ENCODE results near the gene GEMIN7.
A peak's percentile ranks its signal among the peaks of the same experiment; 100 is the strongest.

The GEMIN7 gene, protein sequence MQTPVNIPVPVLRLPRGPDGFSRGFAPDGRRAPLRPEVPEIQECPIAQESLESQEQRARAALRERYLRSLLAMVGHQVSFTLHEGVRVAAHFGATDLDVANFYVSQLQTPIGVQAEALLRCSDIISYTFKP

DNA sequence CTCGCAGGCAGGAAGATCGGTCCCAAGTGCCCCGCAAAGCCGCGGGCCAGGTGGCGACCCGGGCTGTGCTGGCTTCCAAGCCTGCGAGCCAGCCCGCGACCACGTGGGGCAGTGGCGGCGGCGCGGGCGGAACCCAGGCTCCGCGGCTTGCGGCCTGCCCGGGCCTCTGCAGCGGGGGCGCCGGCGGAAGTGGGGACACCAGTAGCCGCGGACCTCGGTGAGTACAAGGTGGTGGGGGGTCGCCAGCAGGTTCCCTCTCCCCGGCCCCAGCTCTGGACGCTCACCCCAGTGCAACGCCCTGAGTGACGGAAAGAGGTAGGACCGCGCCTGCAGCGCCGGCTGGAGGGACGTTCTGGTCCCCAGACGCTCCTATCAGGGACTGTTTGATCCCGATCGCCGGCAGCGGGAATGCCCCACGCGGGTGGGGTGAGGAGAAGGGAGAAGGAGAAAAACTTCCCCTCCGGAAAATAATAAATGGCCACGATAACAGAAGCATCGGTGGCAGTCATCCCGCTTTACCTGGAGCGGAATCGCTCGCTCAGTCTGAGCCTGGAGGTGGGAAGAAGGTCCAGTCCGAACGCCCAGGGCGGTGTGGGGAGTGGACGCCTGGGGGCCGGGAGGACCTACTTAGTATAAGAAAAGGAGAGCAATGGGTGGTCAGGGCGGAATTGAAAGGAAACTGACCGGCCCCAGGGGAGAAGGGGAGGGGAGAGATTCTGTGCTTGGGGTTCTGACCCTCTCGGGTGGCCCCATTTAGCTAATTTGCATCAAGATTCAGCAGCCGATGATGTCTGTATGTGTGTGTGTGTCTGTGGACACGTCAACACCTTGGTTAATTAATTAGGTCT, at the start of gene GEMIN7:
Gene GEMIN7, plus strand, starts transcription at position 198 of the 848 bp plus-strand sequence. CDS start 10,855 bp downstream, outside the sequence.
- DNase-seq: peak in 56 of 58 donors; percentile 11 to 85 (median 60)

DNA sequence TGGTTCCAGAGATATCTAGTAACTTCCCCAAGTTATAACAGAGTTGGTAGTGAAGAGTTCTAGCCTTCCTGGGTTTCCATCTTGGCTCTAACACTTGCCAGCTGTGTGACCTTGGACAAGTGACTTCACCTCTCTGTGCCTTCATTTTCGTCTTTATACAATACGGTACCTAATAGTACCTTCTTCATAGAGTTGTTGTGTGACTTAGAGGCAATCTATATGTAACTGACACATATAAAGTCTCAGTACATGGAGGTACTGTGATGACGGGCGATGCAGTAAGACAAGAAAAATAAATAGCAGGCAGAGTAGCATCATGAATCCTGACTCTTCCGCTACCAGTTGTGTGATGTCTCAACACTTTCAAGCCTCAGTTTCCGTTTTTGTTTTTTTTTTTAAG, 48.2 kb upstream of the GEMIN7 start:
- no peak for DNase-seq

- DNase-seq: no peak
Measured at GRCh38 chr19:45032421-45032820, 46.6 kb upstream of the GEMIN7 start.

DNA sequence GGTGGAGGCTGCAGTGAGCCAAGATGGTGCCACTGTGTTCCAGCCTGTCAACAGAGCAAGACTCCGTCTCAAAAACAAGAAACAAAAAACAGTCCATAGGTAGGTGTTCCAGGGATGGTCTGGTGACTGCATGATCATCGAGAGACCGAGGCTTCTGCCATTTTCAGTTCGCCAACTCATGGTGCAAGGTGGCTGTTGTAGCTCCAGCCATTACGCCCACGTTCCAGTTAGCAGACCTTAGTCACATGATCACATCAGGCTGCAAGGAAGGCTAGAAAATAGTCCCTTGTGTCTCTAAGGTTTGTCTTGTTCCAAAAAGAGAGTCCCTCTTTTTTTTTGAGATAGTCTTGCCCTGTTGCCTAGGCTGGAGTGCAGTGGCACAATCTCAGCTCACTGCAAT, 43.3 kb upstream of the GEMIN7 start:
- no peak for DNase-seq

- no peak for DNase-seq
Measured at GRCh38 chr19:45037393-45038169, 41.5 kb upstream of the GEMIN7 start.

DNA sequence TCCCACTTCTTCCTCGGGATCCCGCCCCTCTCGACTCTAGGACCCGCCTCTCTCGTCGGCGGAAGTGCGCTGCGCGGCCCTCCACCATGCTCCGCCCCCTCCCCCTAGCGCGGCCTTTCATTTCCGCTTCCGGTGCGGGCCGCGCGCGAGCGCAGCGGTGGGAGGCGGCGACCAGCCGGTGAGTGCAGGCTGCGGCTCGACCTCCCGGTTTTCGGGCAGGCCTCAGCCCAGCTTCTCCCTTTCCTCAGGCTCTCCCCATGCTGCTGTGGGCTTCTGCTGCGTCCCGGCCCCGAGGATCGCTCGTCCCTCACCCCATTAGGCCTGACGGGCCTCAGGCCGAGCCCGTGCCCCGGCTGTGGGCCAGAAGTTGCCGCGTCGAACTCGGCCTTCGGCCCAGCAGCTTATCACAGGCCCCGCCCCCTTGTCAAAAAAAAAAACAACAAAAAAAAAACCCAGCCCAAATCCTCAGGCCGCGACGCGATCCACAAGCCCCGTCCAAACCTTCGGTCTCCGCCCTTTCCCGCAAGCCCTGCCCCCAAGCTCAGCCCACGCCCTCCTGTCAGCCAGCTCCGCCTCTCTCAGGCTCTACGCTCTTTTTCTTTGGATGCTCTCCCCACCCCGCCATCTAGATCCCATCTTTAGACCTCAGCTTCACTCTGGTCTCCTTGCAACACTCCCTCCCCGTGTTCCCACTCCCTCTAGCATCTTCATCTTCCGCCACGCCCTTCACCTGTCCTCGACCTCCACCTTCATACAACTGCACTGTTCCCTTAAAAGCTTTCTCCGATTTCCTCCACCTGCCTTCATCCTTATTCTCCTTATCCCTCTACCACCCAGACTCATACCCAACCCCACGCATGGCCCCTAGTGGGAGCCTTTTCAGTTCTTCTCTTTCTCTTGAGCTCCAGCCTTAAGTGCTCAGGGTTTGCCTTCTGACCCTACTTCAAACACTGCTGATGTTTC, 39.8 kb upstream of the GEMIN7 start, which contains the start of gene CLASRP:
Gene CLASRP, plus strand, starts transcription at position 115 of the 963 bp plus-strand sequence. CDS start 1,168 bp downstream, outside the sequence.
- peak in 57 of 58 donors; percentile 21 to 92 (median 83) for DNase-seq

GRCh38 chr19:45040059-45040771, 38.8 kb upstream of the GEMIN7 start:
- DNase-seq: no peak

DNA sequence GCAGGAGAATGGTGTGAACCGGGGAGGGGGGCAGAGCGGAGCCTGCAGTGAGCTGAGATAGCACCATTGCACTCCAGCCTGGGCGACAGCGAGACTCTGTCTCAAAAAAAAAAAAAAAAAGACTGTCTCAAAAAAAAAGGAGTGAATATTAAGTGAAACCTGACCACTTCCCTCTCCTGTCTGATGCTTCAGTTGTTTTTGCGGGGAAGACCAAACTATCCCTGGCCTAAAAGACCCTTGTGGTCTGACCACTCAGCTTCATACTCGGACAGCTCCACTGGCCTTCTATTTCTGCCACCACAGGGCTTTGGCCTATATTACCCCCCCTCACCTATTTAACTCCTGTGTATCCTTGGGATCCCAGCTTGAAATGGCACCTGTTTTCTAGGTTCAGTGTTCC, 37.9 kb upstream of the GEMIN7 start:
- DNase-seq: no peak

GRCh38 chr19:45045671-45046353, 33.2 kb upstream of the GEMIN7 start:
- DNase-seq: peak in 57 of 58 donors; percentile 2 to 95 (median 75)

- peak in 1 of 58 donors; percentile 47 for DNase-seq
Measured at GRCh38 chr19:45046355-45046754, 32.7 kb upstream of the GEMIN7 start.

DNA sequence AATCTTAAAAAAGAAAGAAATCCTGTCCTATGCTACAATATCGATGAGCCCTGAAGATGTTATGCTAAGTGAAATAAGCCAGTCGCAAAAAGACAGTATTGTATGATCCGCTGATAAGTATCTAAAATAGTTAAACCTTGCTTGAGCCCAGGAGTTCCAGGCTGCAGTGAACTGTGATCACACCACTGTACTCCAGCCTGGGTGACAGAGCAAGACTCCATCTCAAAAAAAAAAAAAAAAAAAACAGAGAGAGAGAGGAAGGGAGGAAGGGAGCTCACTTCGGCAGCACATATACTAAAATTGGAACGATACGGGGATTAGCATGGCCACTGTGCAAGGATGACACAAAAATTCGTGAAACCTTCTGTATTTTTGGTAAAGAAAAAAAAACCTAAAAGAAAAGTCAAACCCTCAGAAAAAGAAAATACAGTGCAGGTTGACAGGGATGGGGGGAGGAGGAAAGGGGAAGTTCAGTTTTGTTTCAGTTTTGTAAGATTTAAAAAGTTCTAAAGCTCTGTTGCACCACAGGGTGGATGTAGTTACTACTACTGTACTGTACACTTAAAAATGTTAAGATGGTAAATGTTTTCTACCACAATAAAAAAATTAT, 31.8 kb upstream of the GEMIN7 start:
- DNase-seq: no peak

- peak in 41 of 58 donors; percentile 3 to 71 (median 24) for DNase-seq
Measured at GRCh38 chr19:45049073-45049736, 29.9 kb upstream of the GEMIN7 start.

- no peak for DNase-seq
Measured at GRCh38 chr19:45050036-45050435, 29.0 kb upstream of the GEMIN7 start.

DNA sequence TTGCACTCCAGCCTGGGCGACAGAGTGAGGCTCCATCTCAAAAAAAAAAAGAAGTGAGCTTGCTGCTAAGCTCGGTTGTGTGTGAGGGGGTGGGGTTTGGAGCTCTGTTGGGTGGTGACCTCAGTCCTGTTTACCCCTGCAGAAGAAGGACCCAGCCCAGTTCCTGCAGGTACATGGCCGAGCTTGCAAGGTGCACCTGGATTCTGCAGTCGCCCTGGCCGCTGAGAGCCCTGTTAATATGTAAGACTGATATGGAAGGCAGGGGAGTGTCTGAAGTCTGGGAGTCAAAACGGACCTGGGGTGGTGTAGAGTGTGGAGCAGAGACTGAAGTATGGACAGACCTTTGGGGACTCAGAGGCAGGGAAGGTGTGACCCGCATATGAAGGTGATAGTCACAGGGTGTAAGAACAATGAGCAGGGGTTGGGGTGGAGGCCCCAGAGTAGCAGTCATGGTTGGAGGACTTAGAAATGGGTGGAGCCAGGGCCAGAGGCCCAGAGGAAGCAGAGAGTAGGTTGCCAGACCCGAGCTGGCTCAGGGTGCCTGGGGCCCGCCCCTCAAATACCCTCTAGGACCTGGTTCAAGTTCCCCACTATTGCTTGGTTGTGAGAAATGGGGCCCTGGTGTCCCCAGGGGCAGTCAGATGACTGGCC, 27.0 kb upstream of the GEMIN7 start:
- peak in 1 of 58 donors; percentile 0 for DNase-seq

GRCh38 chr19:45056831-45057230, 22.2 kb upstream of the GEMIN7 start:
- no peak for DNase-seq

DNA sequence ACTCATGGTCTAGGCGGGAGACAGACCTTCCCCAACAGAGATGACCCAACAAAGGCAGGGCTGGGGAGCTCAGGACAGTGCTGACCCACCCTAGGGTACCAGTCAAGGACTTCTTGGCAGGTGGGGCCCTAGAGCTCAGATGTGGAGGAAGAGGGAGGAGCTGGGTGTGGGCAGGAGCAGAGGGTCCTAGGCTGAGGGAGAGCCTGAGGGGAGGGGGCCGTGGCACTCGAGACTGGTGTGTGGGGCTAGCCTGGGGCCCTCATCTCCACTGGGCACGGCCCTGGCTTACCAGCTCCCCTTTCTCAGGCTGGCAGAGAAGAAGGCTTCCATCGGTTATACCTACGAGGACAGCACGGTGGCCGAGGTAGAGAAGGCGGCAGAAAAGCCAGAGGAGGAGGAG, 21.6 kb upstream of the GEMIN7 start:
- DNase-seq: no peak

GRCh38 chr19:45058622-45059159, 20.4 kb upstream of the GEMIN7 start:
- no peak for DNase-seq

Measured in anterior cingulate cortex (tissue), 58 donors.